Neural cell (in vitro differentiated cells): ENCODE data around the gene EVPL. TPM values are rescaled to one million over a fixed set of nuclear protein-coding genes. Genes with fewer than 3 reads are reported as not detected.

ENCODE experiments used
- H2AFZ ChIP-seq: fragments of 200-600, 300-800 bp; sonication (generic), shearing (Covaris generic); 2 replicates; pipeline ENCODE4 v1.6.0; 2014; ENCODE audit warnings: low read depth, mild to moderate bottlenecking, antibody characterized with exemption, low read length, moderate library complexity
- H3F3A ChIP-seq: fragments of 200-600 bp; shearing (Covaris generic); 2 replicates; pipeline ENCODE4 v1.6.1; 2016; ENCODE audit warnings: mild to moderate bottlenecking, moderate library complexity, mixed read lengths, antibody characterized with exemption, low read length; ENCODE audit not compliant: insufficient read depth, poor library complexity, severe bottlenecking
- H3K27ac ChIP-seq: fragments of 200-600, 300-800 bp; sonication (generic), shearing (Covaris generic); 2 replicates; pipeline ENCODE4 v1.5.1; 2014; ENCODE audit warnings: mild to moderate bottlenecking, low read length, moderate library complexity
- H3K27me3 ChIP-seq: fragments of 300-800, 200-600 bp; sonication (generic), shearing (Covaris generic); 2 replicates; pipeline ENCODE4 v1.6.0; 2014; ENCODE audit warnings: mild to moderate bottlenecking, low read depth, low read length, moderate library complexity; ENCODE audit not compliant: insufficient read depth
- H3K36me3 ChIP-seq: fragments of 300-800, 200-600 bp; sonication (generic), shearing (Covaris generic); 2 replicates; pipeline ENCODE4 v1.5.1; 2014; ENCODE audit warnings: mild to moderate bottlenecking, antibody characterized with exemption, low read length, moderate library complexity; ENCODE audit not compliant: insufficient read depth
- H3K4me2 ChIP-seq: fragments of 300-800, 200-600 bp; sonication (generic), shearing (Covaris generic); 2 replicates; pipeline ENCODE4 v1.6.0; 2014; ENCODE audit warnings: mild to moderate bottlenecking, low read length
- H3K4me3 ChIP-seq: fragments of 300-800, 200-600 bp; sonication (generic), shearing (Covaris generic); 2 replicates; pipeline ENCODE4 v1.5.1; 2014; ENCODE audit warnings: mild to moderate bottlenecking, low read length, moderate library complexity
- H3K79me2 ChIP-seq: fragments of 200-600 bp; shearing (Covaris generic); replicated peaks from 2 replicates; pipeline ENCODE4 v1.6.0; 2014; ENCODE audit warnings: mild to moderate bottlenecking, low read length, moderate library complexity; ENCODE audit not compliant: insufficient read depth
- H3K9ac ChIP-seq: fragments of 300-800, 200-600 bp; sonication (generic), shearing (Covaris generic); 2 replicates; pipeline ENCODE4 v1.6.1; 2016; ENCODE audit warnings: mild to moderate bottlenecking, low read length, mixed read lengths
- H3K9me2 ChIP-seq: fragments of 200-600 bp; shearing (Covaris generic); 2 replicates; pipeline ENCODE4 v1.6.1; 2016; ENCODE audit warnings: mild to moderate bottlenecking, low read length, mixed read lengths; ENCODE audit not compliant: insufficient read depth
- H3K9me3 ChIP-seq: fragments of 200-600, 300-800 bp; sonication (generic), shearing (Covaris generic); 2 replicates; pipeline ENCODE4 v1.6.1; 2016; ENCODE audit warnings: mild to moderate bottlenecking, mixed run types, low read length, moderate library complexity, mixed read lengths
- H4K20me1 ChIP-seq: fragments of 200-600 bp; shearing (Covaris generic); 2 replicates; pipeline ENCODE4 v1.6.1; 2016; ENCODE audit warnings: mild to moderate bottlenecking, mixed run types; ENCODE audit not compliant: insufficient read depth
- EP300 ChIP-seq: fragments of 450-650 bp; conservative IDR thresholded peaks from 2 replicates; pipeline ENCODE4 v1.6.1; 2014; ENCODE audit warnings: antibody characterized with exemption, mild to moderate bottlenecking, moderate library complexity; ENCODE audit not compliant: poor library complexity, severe bottlenecking
- EZH2 ChIP-seq: fragments of 200-600, 300-800 bp; shearing (Covaris generic), sonication (generic); IDR thresholded peaks from 2 replicates; pipeline ENCODE4 v1.6.1; 2014; ENCODE audit warnings: antibody characterized with exemption, low read length, borderline replicate concordance, mild to moderate bottlenecking; ENCODE audit not compliant: insufficient read depth, poor library complexity, severe bottlenecking
- MXI1 ChIP-seq: fragments of 450-650 bp; conservative IDR thresholded peaks from 2 replicates; pipeline ENCODE4 v1.6.1; 2014; ENCODE audit warnings: antibody characterized with exemption, mild to moderate bottlenecking; ENCODE audit not compliant: poor library complexity, severe bottlenecking
- POLR2AphosphoS5 ChIP-seq: IDR thresholded peaks from 2 replicates; pipeline ENCODE4 v1.6.1; 2012
- RAD21 ChIP-seq: fragments of 450-650 bp; conservative IDR thresholded peaks from 2 replicates; pipeline ENCODE4 v1.6.1; 2014; ENCODE audit warnings: antibody characterized with exemption, mild to moderate bottlenecking, moderate library complexity
- SMC3 ChIP-seq: fragments of 450-650 bp; conservative IDR thresholded peaks from 2 replicates; pipeline ENCODE4 v1.6.1; 2014; ENCODE audit warnings: antibody characterized with exemption, mild to moderate bottlenecking, moderate library complexity; ENCODE audit not compliant: poor library complexity
- TAF1 ChIP-seq: IDR thresholded peaks from 2 replicates; pipeline ENCODE4 v1.6.1; 2012; ENCODE audit warnings: low read depth
- polyA plus RNA-seq: library from polyadenylated mRNA; depleted of rRNA; stranded (reverse); fragments of >200 nt; gene quantifications from 2 replicates; pipeline ENCODE4 v1.2.3, GENCODE V29; 2014
- TF ChIP-seq, protein P1 (sequence below): IDR thresholded peaks from 2 replicates; pipeline ENCODE4 v1.6.1; 2012; ENCODE audit warnings: borderline replicate concordance
- TF ChIP-seq, protein P2 (sequence below): fragments of 450-650 bp; IDR thresholded peaks from 2 replicates; pipeline ENCODE4 v1.5.1; 2014; ENCODE audit warnings: antibody characterized with exemption, mild to moderate bottlenecking, moderate library complexity; ENCODE audit not compliant: poor library complexity, severe bottlenecking

Gene EVPL
- polyA plus RNA-seq, 1 donor from 2014 or later = not detected

DNA sequence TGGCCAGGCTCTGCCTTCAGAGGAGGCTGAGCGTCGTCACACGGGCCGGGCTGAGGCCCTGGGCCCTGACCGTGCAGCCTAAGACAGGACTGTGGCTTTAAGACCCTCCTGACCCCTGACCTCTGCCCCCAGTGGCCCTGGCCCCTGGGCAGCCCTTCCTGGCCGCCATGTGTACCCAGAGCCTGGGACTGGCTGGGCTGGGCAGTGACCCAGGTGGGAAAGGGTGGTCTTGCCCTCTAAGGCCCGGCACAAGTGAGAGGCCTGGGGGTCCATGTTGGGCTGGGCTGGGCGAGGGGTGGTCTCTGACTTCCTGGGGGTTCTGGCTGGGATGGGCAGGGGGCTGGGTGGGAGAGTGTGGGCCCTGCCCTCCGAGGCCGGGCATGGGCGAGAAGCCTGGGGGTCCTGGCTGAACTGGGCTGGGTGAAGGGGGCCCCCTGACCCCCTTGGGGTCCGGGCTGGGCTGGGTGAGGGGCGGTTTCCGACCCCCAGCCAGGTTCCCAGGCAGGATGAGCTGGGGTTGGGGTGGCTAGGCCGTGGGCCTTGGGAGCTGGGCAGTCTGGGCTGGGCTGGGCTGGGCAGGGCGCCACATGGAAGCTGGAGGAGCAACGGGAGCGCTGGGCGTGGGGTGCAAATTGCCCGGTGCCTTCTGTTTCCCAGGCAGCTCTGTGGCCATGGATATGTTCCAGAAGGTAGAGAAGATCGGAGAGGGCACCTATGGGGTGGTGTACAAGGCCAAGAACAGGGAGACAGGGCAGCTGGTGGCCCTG, 26.2 kb downstream of the EVPL start, which contains the start of gene CDK3:
Gene CDK3 (plus strand): TSS at position 101 of the 767 bp plus-strand sequence. CDS start 571 bp downstream, at position 672.
- no peaks in the 10 kb centered on the region for H3K79me2 ChIP-seq
- H2AFZ ChIP-seq = no peak within 1 kb of the TSS
- no peak for TF ChIP-seq EP300
- TF ChIP-seq SMC3 = no peak
- TF ChIP-seq POLR2AphosphoS5 = no peak
- TF ChIP-seq EZH2 = no peak
- no peaks in the 10 kb centered on the region for H3K9me3 ChIP-seq
- no peak within 1 kb of the TSS for H3K4me3 ChIP-seq
- no peak within 1 kb of the TSS for H3K9ac ChIP-seq
- no peaks in the 10 kb centered on the region for H3K27me3 ChIP-seq
- no peaks in the 10 kb centered on the region for H3K36me3 ChIP-seq
- H3K4me2 ChIP-seq = no peak within 1 kb of the TSS
- no peaks in the 10 kb centered on the region for H3F3A ChIP-seq
- no peak within 1 kb of the TSS for H3K27ac ChIP-seq
- H4K20me1 ChIP-seq = no peaks in the 10 kb centered on the region
- no peaks in the 10 kb centered on the region for H3K9me2 ChIP-seq

DNA sequence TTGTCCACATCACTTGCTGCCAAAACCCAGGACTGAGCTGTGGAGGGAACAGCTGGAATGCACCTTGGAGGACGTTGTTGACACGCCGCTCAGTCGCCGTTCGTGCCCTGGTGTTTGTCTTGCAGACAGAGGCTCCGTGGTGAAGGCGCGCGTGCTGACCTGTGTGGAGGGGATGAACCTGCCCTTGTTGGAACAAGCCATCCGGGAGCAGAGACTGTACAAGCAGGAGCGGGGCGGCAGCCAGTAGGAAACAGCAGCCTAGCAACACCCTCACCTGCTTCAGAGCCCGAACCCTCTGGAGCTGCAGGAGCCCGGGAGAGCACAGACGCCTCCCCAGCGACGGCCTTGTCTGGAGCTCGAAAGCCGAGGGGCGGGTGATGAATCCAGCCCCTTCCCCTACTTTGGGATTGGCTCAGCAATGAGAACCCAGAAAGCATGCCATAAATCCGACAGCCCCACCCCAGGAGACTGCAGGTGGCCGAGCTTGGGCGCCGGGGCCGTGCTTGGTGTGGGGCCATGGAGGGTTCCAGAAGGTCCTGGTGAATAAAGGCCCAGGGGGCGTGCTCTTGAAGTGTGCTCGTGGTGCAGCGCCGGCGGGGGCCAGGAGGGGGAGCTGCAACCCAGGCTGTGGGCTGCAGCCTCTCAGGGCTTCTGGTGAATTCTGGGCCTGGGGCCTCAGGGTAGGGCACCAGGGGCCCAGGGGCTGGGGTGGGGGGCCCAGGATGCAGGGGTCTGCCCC, 26.9 kb downstream of the EVPL start:
- Histone ChIP-seq H3K36me3 (no peaks in the 10 kb centered on the region), H3K9ac (no peak overlapping the region), H3K27ac (no peak overlapping the region), H3K9me2 (no peaks in the 10 kb centered on the region), H3K9me3 (no peaks in the 10 kb centered on the region), H3K27me3 (no peaks in the 10 kb centered on the region), H3K4me2 (no peak overlapping the region), H2AFZ (no peak overlapping the region), H3K79me2 (no peaks in the 10 kb centered on the region), H4K20me1 (no peaks in the 10 kb centered on the region), H3F3A (no peaks in the 10 kb centered on the region), H3K4me3 (no peak overlapping the region)
- no peak for TF ChIP-seq POLR2AphosphoS5
- TF ChIP-seq, protein P1, sequence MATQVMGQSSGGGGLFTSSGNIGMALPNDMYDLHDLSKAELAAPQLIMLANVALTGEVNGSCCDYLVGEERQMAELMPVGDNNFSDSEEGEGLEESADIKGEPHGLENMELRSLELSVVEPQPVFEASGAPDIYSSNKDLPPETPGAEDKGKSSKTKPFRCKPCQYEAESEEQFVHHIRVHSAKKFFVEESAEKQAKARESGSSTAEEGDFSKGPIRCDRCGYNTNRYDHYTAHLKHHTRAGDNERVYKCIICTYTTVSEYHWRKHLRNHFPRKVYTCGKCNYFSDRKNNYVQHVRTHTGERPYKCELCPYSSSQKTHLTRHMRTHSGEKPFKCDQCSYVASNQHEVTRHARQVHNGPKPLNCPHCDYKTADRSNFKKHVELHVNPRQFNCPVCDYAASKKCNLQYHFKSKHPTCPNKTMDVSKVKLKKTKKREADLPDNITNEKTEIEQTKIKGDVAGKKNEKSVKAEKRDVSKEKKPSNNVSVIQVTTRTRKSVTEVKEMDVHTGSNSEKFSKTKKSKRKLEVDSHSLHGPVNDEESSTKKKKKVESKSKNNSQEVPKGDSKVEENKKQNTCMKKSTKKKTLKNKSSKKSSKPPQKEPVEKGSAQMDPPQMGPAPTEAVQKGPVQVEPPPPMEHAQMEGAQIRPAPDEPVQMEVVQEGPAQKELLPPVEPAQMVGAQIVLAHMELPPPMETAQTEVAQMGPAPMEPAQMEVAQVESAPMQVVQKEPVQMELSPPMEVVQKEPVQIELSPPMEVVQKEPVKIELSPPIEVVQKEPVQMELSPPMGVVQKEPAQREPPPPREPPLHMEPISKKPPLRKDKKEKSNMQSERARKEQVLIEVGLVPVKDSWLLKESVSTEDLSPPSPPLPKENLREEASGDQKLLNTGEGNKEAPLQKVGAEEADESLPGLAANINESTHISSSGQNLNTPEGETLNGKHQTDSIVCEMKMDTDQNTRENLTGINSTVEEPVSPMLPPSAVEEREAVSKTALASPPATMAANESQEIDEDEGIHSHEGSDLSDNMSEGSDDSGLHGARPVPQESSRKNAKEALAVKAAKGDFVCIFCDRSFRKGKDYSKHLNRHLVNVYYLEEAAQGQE = no peak
- no peak for TF ChIP-seq SMC3
- TF ChIP-seq RAD21 = peak; percentile 32
- TF ChIP-seq MXI1 = no peak
- no peak for TF ChIP-seq EP300
- TF ChIP-seq, protein P2, sequence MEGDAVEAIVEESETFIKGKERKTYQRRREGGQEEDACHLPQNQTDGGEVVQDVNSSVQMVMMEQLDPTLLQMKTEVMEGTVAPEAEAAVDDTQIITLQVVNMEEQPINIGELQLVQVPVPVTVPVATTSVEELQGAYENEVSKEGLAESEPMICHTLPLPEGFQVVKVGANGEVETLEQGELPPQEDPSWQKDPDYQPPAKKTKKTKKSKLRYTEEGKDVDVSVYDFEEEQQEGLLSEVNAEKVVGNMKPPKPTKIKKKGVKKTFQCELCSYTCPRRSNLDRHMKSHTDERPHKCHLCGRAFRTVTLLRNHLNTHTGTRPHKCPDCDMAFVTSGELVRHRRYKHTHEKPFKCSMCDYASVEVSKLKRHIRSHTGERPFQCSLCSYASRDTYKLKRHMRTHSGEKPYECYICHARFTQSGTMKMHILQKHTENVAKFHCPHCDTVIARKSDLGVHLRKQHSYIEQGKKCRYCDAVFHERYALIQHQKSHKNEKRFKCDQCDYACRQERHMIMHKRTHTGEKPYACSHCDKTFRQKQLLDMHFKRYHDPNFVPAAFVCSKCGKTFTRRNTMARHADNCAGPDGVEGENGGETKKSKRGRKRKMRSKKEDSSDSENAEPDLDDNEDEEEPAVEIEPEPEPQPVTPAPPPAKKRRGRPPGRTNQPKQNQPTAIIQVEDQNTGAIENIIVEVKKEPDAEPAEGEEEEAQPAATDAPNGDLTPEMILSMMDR = peak; percentile 39
- no peak for TF ChIP-seq EZH2
- TF ChIP-seq TAF1 = no peak
